ENCODE results near the gene LIMS1. TPM values are rescaled to one million over a fixed set of nuclear protein-coding genes. Genes with fewer than 3 reads are reported as not detected.

Gene LIMS1
- total and polyA plus RNA-seq, 2 of the 13 experiments (the other 11 are each of a cell fraction or from before 2014, with no cell fraction given), result 38.3 to 49.6 TPM

GRCh38 chr2:108536133-108536780 is 2.0 kb downstream of the LIMS1 start (continued):
- TF ChIP-seq ZBED4 (CRISPR knock-in tag; IDR thresholded peaks at IDR 0.05; ENCODE audit: borderline replicate concordance) (no peak), ZNF737 (CRISPR knock-in tag; IDR thresholded peaks at IDR 0.05; ENCODE audit: borderline replicate concordance) (no peak), ZNF747 (CRISPR knock-in tag; IDR thresholded peaks at IDR 0.05; ENCODE audit: borderline replicate concordance) (no peak), TSC22D2 (CRISPR knock-in tag; IDR thresholded peaks at IDR 0.05; ENCODE audit: borderline replicate concordance) (no peak), SMAD1 (CRISPR knock-in tag; IDR thresholded peaks at IDR 0.05; ENCODE audit: borderline replicate concordance, low read depth) (no peak), ZNF24 (IDR thresholded peaks at IDR 0.05) (no peak), ZNF629 (CRISPR knock-in tag; conservative IDR thresholded peaks at IDR 0.05) (no peak), CBX1 (IDR thresholded peaks at IDR 0.05; ENCODE audit: low read depth) (no peak), CC2D1A (CRISPR knock-in tag; IDR thresholded peaks at IDR 0.05) (no peak), HOXD1 (CRISPR knock-in tag; IDR thresholded peaks at IDR 0.05) (no peak), NR2F1 (CRISPR knock-in tag; IDR thresholded peaks at IDR 0.05) (no peak), ZNF550 (CRISPR knock-in tag; IDR thresholded peaks at IDR 0.05; ENCODE audit: borderline replicate concordance) (no peak), SRSF9 (IDR thresholded peaks at IDR 0.05; ENCODE audit: borderline replicate concordance, insufficient read depth, low read depth, low read length, poor library complexity, severe bottlenecking) (no peak), HIVEP1 (CRISPR knock-in tag; IDR thresholded peaks at IDR 0.05) (no peak), TBP (CRISPR knock-in tag; IDR thresholded peaks at IDR 0.05) (no peak), ZNF30 (CRISPR knock-in tag; IDR thresholded peaks at IDR 0.05) (no peak), RFX1 (IDR thresholded peaks at IDR 0.05) (no peak)
- TF ChIP-seq, protein P1, sequence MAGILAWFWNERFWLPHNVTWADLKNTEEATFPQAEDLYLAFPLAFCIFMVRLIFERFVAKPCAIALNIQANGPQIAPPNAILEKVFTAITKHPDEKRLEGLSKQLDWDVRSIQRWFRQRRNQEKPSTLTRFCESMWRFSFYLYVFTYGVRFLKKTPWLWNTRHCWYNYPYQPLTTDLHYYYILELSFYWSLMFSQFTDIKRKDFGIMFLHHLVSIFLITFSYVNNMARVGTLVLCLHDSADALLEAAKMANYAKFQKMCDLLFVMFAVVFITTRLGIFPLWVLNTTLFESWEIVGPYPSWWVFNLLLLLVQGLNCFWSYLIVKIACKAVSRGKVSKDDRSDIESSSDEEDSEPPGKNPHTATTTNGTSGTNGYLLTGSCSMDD (CRISPR knock-in tag; IDR thresholded peaks at IDR 0.05), result no peak
- TF ChIP-seq, protein P2, sequence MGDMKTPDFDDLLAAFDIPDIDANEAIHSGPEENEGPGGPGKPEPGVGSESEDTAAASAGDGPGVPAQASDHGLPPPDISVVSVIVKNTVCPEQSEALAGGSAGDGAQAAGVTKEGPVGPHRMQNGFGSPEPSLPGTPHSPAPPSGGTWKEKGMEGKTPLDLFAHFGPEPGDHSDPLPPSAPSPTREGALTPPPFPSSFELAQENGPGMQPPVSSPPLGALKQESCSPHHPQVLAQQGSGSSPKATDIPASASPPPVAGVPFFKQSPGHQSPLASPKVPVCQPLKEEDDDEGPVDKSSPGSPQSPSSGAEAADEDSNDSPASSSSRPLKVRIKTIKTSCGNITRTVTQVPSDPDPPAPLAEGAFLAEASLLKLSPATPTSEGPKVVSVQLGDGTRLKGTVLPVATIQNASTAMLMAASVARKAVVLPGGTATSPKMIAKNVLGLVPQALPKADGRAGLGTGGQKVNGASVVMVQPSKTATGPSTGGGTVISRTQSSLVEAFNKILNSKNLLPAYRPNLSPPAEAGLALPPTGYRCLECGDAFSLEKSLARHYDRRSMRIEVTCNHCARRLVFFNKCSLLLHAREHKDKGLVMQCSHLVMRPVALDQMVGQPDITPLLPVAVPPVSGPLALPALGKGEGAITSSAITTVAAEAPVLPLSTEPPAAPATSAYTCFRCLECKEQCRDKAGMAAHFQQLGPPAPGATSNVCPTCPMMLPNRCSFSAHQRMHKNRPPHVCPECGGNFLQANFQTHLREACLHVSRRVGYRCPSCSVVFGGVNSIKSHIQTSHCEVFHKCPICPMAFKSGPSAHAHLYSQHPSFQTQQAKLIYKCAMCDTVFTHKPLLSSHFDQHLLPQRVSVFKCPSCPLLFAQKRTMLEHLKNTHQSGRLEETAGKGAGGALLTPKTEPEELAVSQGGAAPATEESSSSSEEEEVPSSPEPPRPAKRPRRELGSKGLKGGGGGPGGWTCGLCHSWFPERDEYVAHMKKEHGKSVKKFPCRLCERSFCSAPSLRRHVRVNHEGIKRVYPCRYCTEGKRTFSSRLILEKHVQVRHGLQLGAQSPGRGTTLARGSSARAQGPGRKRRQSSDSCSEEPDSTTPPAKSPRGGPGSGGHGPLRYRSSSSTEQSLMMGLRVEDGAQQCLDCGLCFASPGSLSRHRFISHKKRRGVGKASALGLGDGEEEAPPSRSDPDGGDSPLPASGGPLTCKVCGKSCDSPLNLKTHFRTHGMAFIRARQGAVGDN (CRISPR knock-in tag; IDR thresholded peaks at IDR 0.05), result no peak
- TF ChIP-seq, protein P3, sequence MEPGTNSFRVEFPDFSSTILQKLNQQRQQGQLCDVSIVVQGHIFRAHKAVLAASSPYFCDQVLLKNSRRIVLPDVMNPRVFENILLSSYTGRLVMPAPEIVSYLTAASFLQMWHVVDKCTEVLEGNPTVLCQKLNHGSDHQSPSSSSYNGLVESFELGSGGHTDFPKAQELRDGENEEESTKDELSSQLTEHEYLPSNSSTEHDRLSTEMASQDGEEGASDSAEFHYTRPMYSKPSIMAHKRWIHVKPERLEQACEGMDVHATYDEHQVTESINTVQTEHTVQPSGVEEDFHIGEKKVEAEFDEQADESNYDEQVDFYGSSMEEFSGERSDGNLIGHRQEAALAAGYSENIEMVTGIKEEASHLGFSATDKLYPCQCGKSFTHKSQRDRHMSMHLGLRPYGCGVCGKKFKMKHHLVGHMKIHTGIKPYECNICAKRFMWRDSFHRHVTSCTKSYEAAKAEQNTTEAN (CRISPR knock-in tag; conservative IDR thresholded peaks at IDR 0.05), result no peak
